ENCODE results near the gene TPRN. TPM values are rescaled to one million over a fixed set of nuclear protein-coding genes. Genes with fewer than 3 reads are reported as not detected.

TPRN gene
- total and polyA plus RNA-seq, 10 donors: 4.5 to 10.7 (median 7.2) TPM

DNA sequence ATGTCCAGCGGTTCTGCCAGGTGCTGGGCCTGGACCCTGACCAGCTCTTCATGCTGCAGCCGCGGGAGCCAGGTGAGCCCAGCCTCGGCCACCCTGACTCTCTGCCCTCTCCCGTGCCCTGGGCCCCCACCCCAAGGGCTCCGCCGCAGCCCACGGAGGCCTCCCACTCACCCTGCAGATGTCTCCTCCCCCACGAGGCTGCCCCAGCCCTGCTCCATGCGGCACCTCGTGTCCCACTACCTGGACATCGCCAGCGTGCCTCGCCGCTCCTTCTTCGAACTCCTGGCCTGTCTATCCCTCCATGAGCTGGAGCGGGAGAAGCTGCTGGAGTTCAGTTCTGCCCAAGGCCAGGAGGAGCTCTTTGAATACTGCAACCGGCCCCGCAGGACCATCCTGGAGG, 14.1 kb upstream of the TPRN start:
- H3K4me3 ChIP-seq: no peak overlapping the region
- no peak for DNase-seq
- H3K27ac ChIP-seq: no peak overlapping the region
- peak in 2 of 3 donors; percentile 17 to 21 for TF ChIP-seq POLR2AphosphoS5 (IDR thresholded peaks at IDR 0.05)
- no peak for TF ChIP-seq POLR2A (IDR thresholded peaks at IDR 0.05)
- no peaks in the 10 kb centered on the region for H3K9me3 ChIP-seq
- H3K27me3 ChIP-seq (replicated peaks in 1 of 7): no peaks in the 10 kb centered on the region
- intact Hi-C loops (cut with DNase I; ENCODE audit: low total_unique reads): no loop called here
- H3K4me1 ChIP-seq: peaks cover 0 to 34% (median 18%) of the 10 kb centered on the region in 6 donors
- H3K36me3 ChIP-seq: peaks cover 0 to 78% (median 23%) of the 10 kb centered on the region in 6 donors
- 91 to 97% (median 95%) methylated on average over 13 to 19 of the region's 19 CpGs for WGBS, 5 donors

DNA sequence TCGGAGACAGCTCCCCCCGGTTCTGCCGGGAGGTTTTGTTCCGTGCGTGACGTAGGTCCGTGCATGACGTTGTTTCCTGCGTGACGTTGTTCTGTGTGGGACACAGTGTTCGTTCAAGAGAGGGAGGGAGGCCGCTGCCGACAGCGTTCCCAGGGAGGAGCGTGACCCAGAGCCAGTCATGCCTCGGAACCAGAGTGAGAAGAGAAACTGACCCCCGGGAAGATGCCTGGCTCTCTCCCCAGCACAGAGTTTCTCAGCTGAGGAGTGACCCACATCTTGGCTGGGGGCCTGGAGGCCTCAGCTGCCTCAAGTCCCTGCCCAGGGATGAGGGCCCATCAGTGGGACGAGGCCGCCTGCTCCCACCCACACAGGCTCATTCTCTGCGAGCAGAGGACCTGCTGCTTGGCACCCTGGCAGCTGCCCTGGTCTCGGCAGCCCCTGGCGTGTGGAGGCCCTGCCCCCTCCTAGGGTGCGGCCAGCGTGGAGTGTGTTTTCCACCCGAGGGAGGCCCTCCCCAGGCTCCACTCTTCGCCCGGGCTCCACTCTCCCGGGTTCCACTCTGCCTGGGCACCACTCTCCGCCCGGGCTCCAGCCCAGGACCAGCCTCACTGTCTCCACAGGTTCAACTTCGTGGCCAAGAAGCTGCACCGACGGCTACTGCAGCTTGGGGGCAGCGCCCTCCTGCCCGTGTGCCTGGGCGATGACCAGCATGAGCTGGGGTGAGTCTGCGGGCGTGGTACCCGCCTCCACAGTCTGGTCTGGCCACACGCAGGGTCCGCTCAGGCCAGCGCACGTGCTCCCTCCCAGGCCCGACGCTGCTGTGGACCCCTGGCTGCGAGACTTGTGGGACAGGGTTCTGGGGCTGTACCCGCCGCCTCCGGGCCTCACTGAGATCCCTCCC, 12.9 kb upstream of the TPRN start:
- no peak for DNase-seq
- H3K36me3 ChIP-seq: peaks cover 0 to 90% (median 23%) of the 10 kb centered on the region in 6 donors
- H3K27me3 ChIP-seq (replicated peaks in 1 of 7): no peaks in the 10 kb centered on the region
- no peak overlapping the region for H3K4me3 ChIP-seq
- H3K9me3 ChIP-seq: no peaks in the 10 kb centered on the region
- H3K27ac ChIP-seq: no peak overlapping the region
- TF ChIP-seq POLR2A (IDR thresholded peaks at IDR 0.05): no peak
- TF ChIP-seq, protein P1, sequence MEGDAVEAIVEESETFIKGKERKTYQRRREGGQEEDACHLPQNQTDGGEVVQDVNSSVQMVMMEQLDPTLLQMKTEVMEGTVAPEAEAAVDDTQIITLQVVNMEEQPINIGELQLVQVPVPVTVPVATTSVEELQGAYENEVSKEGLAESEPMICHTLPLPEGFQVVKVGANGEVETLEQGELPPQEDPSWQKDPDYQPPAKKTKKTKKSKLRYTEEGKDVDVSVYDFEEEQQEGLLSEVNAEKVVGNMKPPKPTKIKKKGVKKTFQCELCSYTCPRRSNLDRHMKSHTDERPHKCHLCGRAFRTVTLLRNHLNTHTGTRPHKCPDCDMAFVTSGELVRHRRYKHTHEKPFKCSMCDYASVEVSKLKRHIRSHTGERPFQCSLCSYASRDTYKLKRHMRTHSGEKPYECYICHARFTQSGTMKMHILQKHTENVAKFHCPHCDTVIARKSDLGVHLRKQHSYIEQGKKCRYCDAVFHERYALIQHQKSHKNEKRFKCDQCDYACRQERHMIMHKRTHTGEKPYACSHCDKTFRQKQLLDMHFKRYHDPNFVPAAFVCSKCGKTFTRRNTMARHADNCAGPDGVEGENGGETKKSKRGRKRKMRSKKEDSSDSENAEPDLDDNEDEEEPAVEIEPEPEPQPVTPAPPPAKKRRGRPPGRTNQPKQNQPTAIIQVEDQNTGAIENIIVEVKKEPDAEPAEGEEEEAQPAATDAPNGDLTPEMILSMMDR (IDR thresholded peaks at IDR 0.05 in 8 of 11, conservative IDR thresholded peaks at IDR 0.05 in 3 of 11): no peak
- peak in 2 of 3 donors; percentile 15 to 45 for TF ChIP-seq POLR2AphosphoS5 (IDR thresholded peaks at IDR 0.05)
- H3K4me1 ChIP-seq: peaks cover 0 to 22% (median 16%) of the 10 kb centered on the region in 6 donors
- WGBS, 5 donors: 87 to 96% (median 92%) methylated on average over 31 to 49 of the region's 49 CpGs
- intact Hi-C loops (cut with DNase I; ENCODE audit: low total_unique reads): no loop called here

DNA sequence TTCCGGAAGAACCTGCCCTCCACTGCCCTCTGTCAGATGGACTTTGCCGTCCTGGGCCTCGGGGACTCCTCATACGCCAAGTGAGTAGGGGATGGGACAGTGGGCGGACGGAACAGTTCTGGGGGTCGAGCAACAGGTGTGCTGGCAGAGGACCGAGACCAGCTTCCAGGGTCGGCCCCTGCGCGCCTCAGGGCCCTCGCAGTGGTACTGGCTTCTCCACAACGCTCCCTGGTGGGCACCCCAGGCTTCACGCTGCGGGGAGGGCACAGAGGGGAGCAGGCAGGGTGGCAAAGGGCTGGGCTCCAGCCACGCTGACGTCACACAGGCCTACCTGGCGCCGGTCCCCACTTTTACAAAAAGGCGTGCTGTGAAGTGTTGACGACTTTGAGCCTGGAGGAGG, 12.0 kb upstream of the TPRN start:
- DNase-seq: no peak

DNA sequence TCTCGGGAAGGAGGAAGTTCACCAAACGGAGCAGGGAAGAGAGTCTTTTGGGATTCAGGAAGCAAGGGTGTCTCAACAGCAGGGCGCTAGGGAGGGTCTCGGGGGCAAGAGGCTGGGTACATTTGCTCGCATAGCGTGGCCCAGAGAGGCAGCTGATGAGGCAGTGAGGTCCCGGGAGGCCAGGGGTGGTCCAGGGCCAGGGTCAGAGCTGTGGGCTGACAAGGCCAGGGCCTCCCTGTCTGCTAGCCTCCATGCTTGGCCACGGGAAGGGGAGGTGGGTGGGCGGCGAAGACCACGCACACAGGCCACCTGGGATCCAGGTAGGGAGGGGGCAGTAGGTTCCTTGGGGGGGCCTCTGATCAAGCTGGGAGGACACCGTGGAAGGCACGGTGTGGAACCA, 11.0 kb upstream of the TPRN start:
- H3K27me3 ChIP-seq (replicated peaks in 1 of 7): no peaks in the 10 kb centered on the region
- H3K36me3 ChIP-seq: peaks cover 0 to 87% (median 22%) of the 10 kb centered on the region in 6 donors
- TF ChIP-seq POLR2AphosphoS5 (IDR thresholded peaks at IDR 0.05) (peak in 1 of 3 donors; percentile 14), POLR2A (IDR thresholded peaks at IDR 0.05) (no peak)
- TF ChIP-seq, protein P1 (IDR thresholded peaks at IDR 0.05 in 8 of 11, conservative IDR thresholded peaks at IDR 0.05 in 3 of 11): no peak
- peaks cover 4 to 19% (median 11%) of the 10 kb centered on the region in 6 donors for H3K4me1 ChIP-seq
- H3K27ac ChIP-seq: no peak overlapping the region
- intact Hi-C loops (cut with DNase I; ENCODE audit: low total_unique reads): no loop called here
- H3K9me3 ChIP-seq: no peaks in the 10 kb centered on the region
- 77 to 83% (median 80%) methylated on average over 13 of the region's 13 CpGs for WGBS, 5 donors
- H3K4me3 ChIP-seq: no peak overlapping the region
- DNase-seq: no peak

More for the DNA sequence above, 12.0 kb upstream of the TPRN start:
- H3K27me3 ChIP-seq (replicated peaks in 1 of 7): no peaks in the 10 kb centered on the region
- H3K4me3 ChIP-seq: no peak overlapping the region
- intact Hi-C loops (cut with DNase I; ENCODE audit: low total_unique reads): no loop called here
- H3K36me3 ChIP-seq: peaks cover 0 to 90% (median 23%) of the 10 kb centered on the region in 6 donors
- TF ChIP-seq, protein P1 (IDR thresholded peaks at IDR 0.05 in 8 of 11, conservative IDR thresholded peaks at IDR 0.05 in 3 of 11): no peak
- TF ChIP-seq POLR2AphosphoS5 (IDR thresholded peaks at IDR 0.05) (peak in 1 of 3 donors; percentile 26), POLR2A (IDR thresholded peaks at IDR 0.05) (no peak)
- H3K9me3 ChIP-seq: no peaks in the 10 kb centered on the region
- H3K4me1 ChIP-seq: peaks cover 0 to 19% (median 9%) of the 10 kb centered on the region in 6 donors
- 83 to 93% (median 88%) methylated on average over 11 to 21 of the region's 21 CpGs for WGBS, 5 donors
- no peak overlapping the region for H3K27ac ChIP-seq
